K562 (cell line): ENCODE results near the gene ATG10. TPM values are rescaled to one million over a fixed set of nuclear protein-coding genes. Genes with fewer than 3 reads are reported as not detected.

Experiments used
- ATAC-seq: fragments of 200-7000 bp; cut with Tn5 transposase; 3 replicates; pipeline ENCODE4 v1.9.1; 2020; ENCODE audit warnings: moderate library complexity
- BruUV-seq: library from RNA; stranded (reverse); fragments of 400-500 nt; replicated peaks from 2 replicates; lab custom pipeline; 2021; lab: Mats Ljungman, UMichigan
- CTCF ChIA-PET: fragments of 300-600 bp; formaldehyde crosslinking; extraction: SDS; loops from one replicate; lab custom pipeline; 2021; ENCODE audit warnings: low intra/inter-chr PET ratio; lab: Yijun Ruan, JAX
- POLR2A ChIA-PET: fragments of 300-600, 350-650 bp; sonication (Branson Sonifier 250); formaldehyde crosslinking; extraction: SDS; loops from one replicate; lab custom pipeline; 2021; ENCODE audit warnings: antibody characterized with exemption, inconsistent platforms; lab: Yijun Ruan, JAX
- DNase-seq, 4 experiments: peaks; one replicate each; pipeline versions ENCODE4 v3.0.0 to v3.0.0-alpha.2; 2011 to 2018; ENCODE audit warnings: low spot score in 3 of 4, mixed read lengths in 3 of 4; ENCODE audit errors: extremely low read depth in 1 of 4
- FAIRE-seq: peaks from 2 replicates; lab custom pipeline; 2011; peaks lifted over from hg19 to GRCh38; lab: Jason Lieb, UNC
- H2AFZ ChIP-seq: 2 replicates; pipeline ENCODE4 v1.6.0; 2011; ENCODE audit warnings: low read depth, low read length, control low read depth, inconsistent platforms
- H3K27ac ChIP-seq: fragments of 200-600 bp; 3 replicates; pipeline ENCODE4 v1.8.0; 2011; ENCODE audit warnings: low read depth, mild to moderate bottlenecking, control low read depth, inconsistent platforms, low read length, moderate library complexity, mixed read lengths; ENCODE audit errors: extremely low read depth
- H3K27me3 ChIP-seq, 2 experiments: fragments of 300-600 bp in 1 of 2; 2 replicates in 1 of 2; 3 replicates in 1 of 2; pipeline versions ENCODE4 v1.6.0 to v1.8.0; 2011; ENCODE audit warnings: inconsistent platforms in 2 of 2, low read length in 2 of 2, mild to moderate bottlenecking in 1 of 2, mixed read lengths in 1 of 2, moderate library complexity in 1 of 2; ENCODE audit not compliant: control insufficient read depth in 2 of 2, insufficient read depth in 2 of 2
- H3K36me3 ChIP-seq: fragments of 300-600 bp; 3 replicates; pipeline ENCODE4 v1.8.0; 2011; ENCODE audit warnings: mild to moderate bottlenecking, low read length, inconsistent platforms; ENCODE audit not compliant: control insufficient read depth, insufficient read depth
- H3K4me1 ChIP-seq, 2 experiments: fragments of 200-600 bp in 1 of 2; replicated peaks in 1 of 2; 2 replicates in 1 of 2; 3 replicates in 1 of 2; pipeline versions ENCODE4 v1.5.1 to v1.8.0; 2011; ENCODE audit warnings: inconsistent platforms in 2 of 2, low read length in 2 of 2, mild to moderate bottlenecking in 1 of 2, mixed read lengths in 1 of 2, moderate library complexity in 1 of 2; ENCODE audit not compliant: control insufficient read depth in 2 of 2, insufficient read depth in 2 of 2
- H3K4me2 ChIP-seq: 2 replicates; pipeline ENCODE4 v1.6.1; 2011; ENCODE audit warnings: low read length, control low read depth, inconsistent platforms, mixed read lengths; ENCODE audit not compliant: insufficient read depth
- H3K4me3 ChIP-seq: fragments of 200-600 bp; sonication (generic), shearing (Covaris generic); 2 replicates; pipeline ENCODE4 v1.5.1; 2016; ENCODE audit warnings: control low read depth, inconsistent platforms
- H3K79me2 ChIP-seq: fragments of 200-600 bp; 3 replicates; pipeline ENCODE4 v1.8.0; 2011; ENCODE audit warnings: low read length, inconsistent platforms; ENCODE audit not compliant: control insufficient read depth, insufficient read depth
- H3K9ac ChIP-seq, 2 experiments: 2 replicates each; pipeline versions ENCODE4 v1.6.0 to v1.6.1; 2011; ENCODE audit warnings: low read depth in 2 of 2, low read length in 2 of 2, control low read depth in 1 of 2, inconsistent platforms in 1 of 2, mild to moderate bottlenecking in 1 of 2, mixed read lengths in 1 of 2; ENCODE audit not compliant: insufficient read depth in 1 of 2
- H3K9me1 ChIP-seq: one replicate; pipeline ENCODE4 v1.6.0; 2011; ENCODE audit warnings: inconsistent platforms, mild to moderate bottlenecking, low read length, moderate library complexity; ENCODE audit not compliant: control insufficient read depth, insufficient read depth
- H3K9me3 ChIP-seq: replicated peaks from 2 replicates; pipeline ENCODE4 v1.5.1; 2011; ENCODE audit warnings: low read depth, low read length, inconsistent platforms; ENCODE audit not compliant: control insufficient read depth, insufficient read depth
- H4K20me1 ChIP-seq: replicated peaks from 2 replicates; pipeline ENCODE4 v1.6.1; 2011; ENCODE audit warnings: low read length, inconsistent platforms, mixed read lengths; ENCODE audit not compliant: control insufficient read depth, insufficient read depth
- PTBP1 ChIP-seq: fragments of 200-400 bp; formaldehyde crosslinking; IDR thresholded peaks from 2 replicates; pipeline ENCODE4 v1.6.1; 2017; ENCODE audit warnings: low read depth, low read length
- SMAD2 ChIP-seq: fragments of 150-350 bp; IDR thresholded peaks from 2 replicates; pipeline ENCODE4 v1.6.1; 2014; ENCODE audit warnings: low read depth, mild to moderate bottlenecking, low read length
- SOX6 ChIP-seq: fragments of 450-650 bp; IDR thresholded peaks from 2 replicates; pipeline ENCODE4 v1.6.1; 2014; ENCODE audit warnings: mild to moderate bottlenecking
- TFAM ChIP-seq: fragments of 250-450 bp; sonication (Bioruptor Pico); conservative IDR thresholded peaks from 2 replicates; pipeline ENCODE4 v1.5.0; 2021; ENCODE audit warnings: mild to moderate bottlenecking, moderate library complexity
- XRCC3 ChIP-seq: fragments of 450-650 bp; IDR thresholded peaks from 2 replicates; pipeline ENCODE4 v1.6.1; 2017; ENCODE audit warnings: mild to moderate bottlenecking, moderate library complexity
- WGBS: fragments of 100-300 bp; shearing (Covaris generic); methylation state at CpG from one replicate; pipeline ENCODE4 v1.1.6; 2016; ENCODE audit warnings: low coverage, mixed read lengths; ENCODE audit not compliant: insufficient coverage; ENCODE audit errors: missing lambda C conversion rate; 5-methylcytosine and 5-hydroxymethylcytosine counted together
- in situ Hi-C: fragments of 300-500 bp; cut with MboI; formaldehyde crosslinking; loops from 4 replicates; pipeline ENCODE4 v1.15.0; 2018; ENCODE audit warnings: inconsistent platforms, mixed read lengths
- intact Hi-C: fragments of 100-400 bp; cut with micrococcal nuclease; formaldehyde crosslinking; loops from 2 replicates; pipeline ENCODE4 v1.14.2; 2022
- polyA plus RNA-seq, 8 experiments: library from polyadenylated mRNA; depleted of rRNA in 4 of 8; stranded (reverse) in 5 of 8; unstranded in 3 of 8; fragments of >200 nt; fragmentation: Nextera tagmentation in 2 of 8; fragmentation: Illumina TruSeq in 1 of 8; extraction: Ambion mirVana in 2 of 8; extraction: Trizol in 1 of 8; gene quantifications; 2 replicates each; pipeline versions ENCODE4 v1.2.1 to v1.2.3, GENCODE V29; 2011 to 2014; ENCODE audit warnings: inconsistent platforms in 1 of 8, missing spikeins in 1 of 8
- total RNA-seq, 7 experiments: library from RNA; depleted of rRNA in 6 of 7; stranded (reverse); fragments of >200 nt in 6 of 7; fragmentation: Illumina TruSeq in 2 of 7; extraction: Trizol in 2 of 7; gene quantifications; 2 replicates each; pipeline versions ENCODE4 v1.2.1 to v1.2.3, GENCODE V29; 2011 to 2021; ENCODE audit warnings: low replicate concordance in 1 of 7
- TF ChIP-seq, protein P1 (sequence below): fragments of 450-650 bp; IDR thresholded peaks from 2 replicates; pipeline ENCODE4 v1.6.1; 2018; ENCODE audit not compliant: partially characterized antibody

The ATG10 gene
- total and polyA plus RNA-seq, 9 of the 15 experiments (the other 6 are each of a cell fraction or from before 2014, with no cell fraction given), result 7.0 to 18.8 (median 14.6) TPM

DNA sequence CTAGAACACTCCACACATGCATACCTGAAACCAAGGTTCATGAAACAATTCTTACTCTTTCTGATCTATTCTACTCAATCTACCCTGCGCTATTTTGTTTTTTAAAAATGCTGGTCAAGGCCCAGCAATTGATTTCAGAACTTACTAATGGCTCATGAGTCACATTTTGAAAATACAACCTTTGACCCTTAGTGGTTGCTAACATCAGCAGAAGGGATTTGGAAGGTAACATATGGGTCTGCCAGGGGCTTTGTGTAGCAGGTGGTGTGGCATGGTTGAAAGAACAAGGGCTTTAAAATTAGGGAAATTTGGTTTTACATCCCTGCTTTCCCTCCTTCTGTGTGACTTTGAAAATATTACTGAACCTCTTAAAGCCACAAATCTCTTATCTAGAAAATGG lies 101.4 kb downstream of the ATG10 start:
- Histone ChIP-seq H3K4me1 (no peaks in the 10 kb centered on the region), H3K27me3 (no peaks in the 10 kb centered on the region), H3K9me1 (no peaks in the 10 kb centered on the region), H3K4me3 (no peak overlapping the region), H4K20me1 (no peaks in the 10 kb centered on the region), H3K4me2 (no peak overlapping the region), H3K9ac (no peak overlapping the region), H3K36me3 (no peaks in the 10 kb centered on the region), H3K9me3 (no peaks in the 10 kb centered on the region), H3K79me2 (no peaks in the 10 kb centered on the region), H3K27ac (no peak overlapping the region), H2AFZ (no peak overlapping the region)
- in situ Hi-C loops (no loop called here), intact Hi-C loops (no loop called here)
- ChIA-PET CTCF (no interaction called here), POLR2A (no interaction called here)
- BruUV-seq, result no TSS peak
- 100% methylated on average over 1 of the region's 1 CpG for WGBS
- FAIRE-seq, result no peak
- no peak for TF ChIP-seq TFAM (CRISPR knock-in tag)
- no peak for TF ChIP-seq XRCC3
- no peak for TF ChIP-seq SMAD2
- TF ChIP-seq PTBP1, result no peak
- TF ChIP-seq, protein P1, sequence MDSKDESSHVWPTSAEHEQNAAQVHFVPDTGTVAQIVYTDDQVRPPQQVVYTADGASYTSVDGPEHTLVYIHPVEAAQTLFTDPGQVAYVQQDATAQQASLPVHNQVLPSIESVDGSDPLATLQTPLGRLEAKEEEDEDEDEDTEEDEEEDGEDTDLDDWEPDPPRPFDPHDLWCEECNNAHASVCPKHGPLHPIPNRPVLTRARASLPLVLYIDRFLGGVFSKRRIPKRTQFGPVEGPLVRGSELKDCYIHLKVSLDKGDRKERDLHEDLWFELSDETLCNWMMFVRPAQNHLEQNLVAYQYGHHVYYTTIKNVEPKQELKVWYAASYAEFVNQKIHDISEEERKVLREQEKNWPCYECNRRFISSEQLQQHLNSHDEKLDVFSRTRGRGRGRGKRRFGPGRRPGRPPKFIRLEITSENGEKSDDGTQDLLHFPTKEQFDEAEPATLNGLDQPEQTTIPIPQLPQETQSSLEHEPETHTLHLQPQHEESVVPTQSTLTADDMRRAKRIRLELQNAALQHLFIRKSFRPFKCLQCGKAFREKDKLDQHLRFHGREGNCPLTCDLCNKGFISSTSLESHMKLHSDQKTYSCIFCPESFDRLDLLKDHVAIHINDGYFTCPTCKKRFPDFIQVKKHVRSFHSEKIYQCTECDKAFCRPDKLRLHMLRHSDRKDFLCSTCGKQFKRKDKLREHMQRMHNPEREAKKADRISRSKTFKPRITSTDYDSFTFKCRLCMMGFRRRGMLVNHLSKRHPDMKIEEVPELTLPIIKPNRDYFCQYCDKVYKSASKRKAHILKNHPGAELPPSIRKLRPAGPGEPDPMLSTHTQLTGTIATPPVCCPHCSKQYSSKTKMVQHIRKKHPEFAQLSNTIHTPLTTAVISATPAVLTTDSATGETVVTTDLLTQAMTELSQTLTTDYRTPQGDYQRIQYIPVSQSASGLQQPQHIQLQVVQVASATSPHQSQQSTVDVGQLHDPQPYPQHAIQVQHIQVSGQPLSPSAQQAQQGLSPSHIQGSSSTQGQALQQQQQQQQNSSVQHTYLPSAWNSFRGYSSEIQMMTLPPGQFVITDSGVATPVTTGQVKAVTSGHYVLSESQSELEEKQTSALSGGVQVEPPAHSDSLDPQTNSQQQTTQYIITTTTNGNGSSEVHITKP, result no peak
- TF ChIP-seq SOX6, result no peak
- ATAC-seq, result no peak
- no peak for DNase-seq
